Natural killer cell (primary cell): Measurements from ENCODE around the gene ST3GAL5. TPM values are rescaled to one million over a fixed set of nuclear protein-coding genes. Genes with fewer than 3 reads are reported as not detected.

ENCODE experiments used
- ATAC-seq, 3 donors: fragments of 150-1000 bp in 2 of 3; fragments of 200-7000 bp in 1 of 3; cut with Tn5 transposase; 1 replicate in 1 of 3; 2 replicates in 2 of 3; pipeline ENCODE4 v1.10.0; 2021; ENCODE audit warnings: mild to moderate bottlenecking in 2 of 3, moderate library complexity in 2 of 3
- DNase-seq, 2 donors: peaks; one replicate each; pipeline versions ENCODE4 v3.0.0 to v3.0.0-alpha.2; 2013 to 2021; ENCODE audit warnings: mixed read lengths in 1 of 2
- H3K27ac ChIP-seq: one replicate; pipeline ENCODE4 v1.5.1; 2013; ENCODE audit warnings: mild to moderate bottlenecking, low read length
- H3K27me3 ChIP-seq: one replicate; pipeline ENCODE4 v1.6.1; 2013; ENCODE audit warnings: low read length; ENCODE audit not compliant: control insufficient read depth, insufficient read depth
- H3K36me3 ChIP-seq: one replicate; pipeline ENCODE4 v1.6.1; 2013; ENCODE audit warnings: low read length; ENCODE audit not compliant: control insufficient read depth, insufficient read depth
- H3K4me1 ChIP-seq: one replicate; pipeline ENCODE4 v1.6.1; 2013; ENCODE audit warnings: low read length; ENCODE audit not compliant: control insufficient read depth, insufficient read depth
- H3K4me3 ChIP-seq: one replicate; pipeline ENCODE4 v1.5.1; 2013; ENCODE audit warnings: low read length
- H3K9me3 ChIP-seq: one replicate; pipeline ENCODE4 v1.6.1; 2013; ENCODE audit warnings: low read length; ENCODE audit not compliant: control insufficient read depth, insufficient read depth
- H3K27ac Mint-ChIP-seq, 2 donors: one replicate each; pipeline ENCODE4 v1.8.0; 2022; ENCODE audit warnings: mild to moderate bottlenecking in 2 of 2, mixed read lengths in 2 of 2, moderate library complexity in 1 of 2
- H3K27me3 Mint-ChIP-seq, 2 donors: one replicate each; pipeline ENCODE4 v1.8.0; 2022; ENCODE audit warnings: low read depth in 2 of 2, mixed read lengths in 2 of 2
- H3K36me3 Mint-ChIP-seq: one replicate; pipeline ENCODE4 v1.8.0; 2022; ENCODE audit warnings: mixed read lengths
- H3K4me1 Mint-ChIP-seq, 2 donors: one replicate each; pipeline ENCODE4 v1.8.0; 2022; ENCODE audit warnings: mixed read lengths in 2 of 2
- H3K4me3 Mint-ChIP-seq: one replicate; pipeline ENCODE4 v1.8.0; 2022; ENCODE audit warnings: mild to moderate bottlenecking, moderate library complexity, mixed read lengths
- H3K9me3 Mint-ChIP-seq, 2 donors: one replicate each; pipeline ENCODE4 v1.8.0; 2022; ENCODE audit warnings: mixed read lengths in 2 of 2
- WGBS: methylation state at CpG from one replicate; pipeline ENCODE4 v1.1.7; 2013; ENCODE audit warnings: missing lambda C conversion rate; ENCODE audit not compliant: insufficient coverage; 5-methylcytosine and 5-hydroxymethylcytosine counted together
- intact Hi-C: fragments of 100-400 bp; cut with micrococcal nuclease; formaldehyde crosslinking; loops from one replicate; pipeline ENCODE4 v1.14.2; 2022
- total RNA-seq, 4 donors: library from RNA; stranded (reverse); fragments of 120-200 nt in 1 of 4; gene quantifications; one replicate each; pipeline versions ENCODE4 v1.2.3 to v1.2.4, GENCODE V29; 2013 to 2022
- TF ChIP-seq, protein P1 (sequence below): fragments of 200-600 bp; IDR thresholded peaks from one replicate; pipeline ENCODE4 v1.8.0; 2022; ENCODE audit warnings: antibody characterized with exemption

Gene ST3GAL5
- total RNA-seq, 3 donors from 2014 or later (not counting 1 experiment from before 2014, with no cell fraction given), result 54.6 to 72.4 (median 66.1) TPM

DNA sequence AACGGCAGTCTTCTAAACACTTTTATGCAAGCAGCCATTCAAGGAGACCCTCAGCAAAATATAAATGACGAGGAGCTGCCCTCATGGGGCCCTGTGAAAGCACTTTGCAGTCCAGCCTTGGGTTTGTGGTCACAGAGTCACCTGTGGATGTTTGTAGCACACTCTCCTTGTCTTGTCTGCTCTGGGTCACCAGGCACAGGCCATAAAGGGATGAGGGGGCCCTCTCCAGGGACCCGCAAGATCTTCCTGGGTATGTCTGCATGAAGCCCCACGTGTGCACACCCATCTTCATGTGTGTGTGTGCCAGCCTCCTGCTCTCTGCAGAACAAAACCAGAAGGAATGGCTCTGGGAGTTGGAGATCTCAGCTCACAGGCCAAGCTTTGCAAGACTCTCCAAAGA, 98.8 kb downstream of the ST3GAL5 start:
- TF ChIP-seq, protein P1, sequence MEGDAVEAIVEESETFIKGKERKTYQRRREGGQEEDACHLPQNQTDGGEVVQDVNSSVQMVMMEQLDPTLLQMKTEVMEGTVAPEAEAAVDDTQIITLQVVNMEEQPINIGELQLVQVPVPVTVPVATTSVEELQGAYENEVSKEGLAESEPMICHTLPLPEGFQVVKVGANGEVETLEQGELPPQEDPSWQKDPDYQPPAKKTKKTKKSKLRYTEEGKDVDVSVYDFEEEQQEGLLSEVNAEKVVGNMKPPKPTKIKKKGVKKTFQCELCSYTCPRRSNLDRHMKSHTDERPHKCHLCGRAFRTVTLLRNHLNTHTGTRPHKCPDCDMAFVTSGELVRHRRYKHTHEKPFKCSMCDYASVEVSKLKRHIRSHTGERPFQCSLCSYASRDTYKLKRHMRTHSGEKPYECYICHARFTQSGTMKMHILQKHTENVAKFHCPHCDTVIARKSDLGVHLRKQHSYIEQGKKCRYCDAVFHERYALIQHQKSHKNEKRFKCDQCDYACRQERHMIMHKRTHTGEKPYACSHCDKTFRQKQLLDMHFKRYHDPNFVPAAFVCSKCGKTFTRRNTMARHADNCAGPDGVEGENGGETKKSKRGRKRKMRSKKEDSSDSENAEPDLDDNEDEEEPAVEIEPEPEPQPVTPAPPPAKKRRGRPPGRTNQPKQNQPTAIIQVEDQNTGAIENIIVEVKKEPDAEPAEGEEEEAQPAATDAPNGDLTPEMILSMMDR, result no peak
- peaks cover 11 to 12% of the 10 kb centered on the region in 2 donors for H3K4me1 Mint-ChIP-seq
- Histone ChIP-seq H3K36me3 (no peaks in the 10 kb centered on the region), H3K27me3 (no peaks in the 10 kb centered on the region), H3K4me3 (no peak overlapping the region), H3K4me1 (peaks cover 9% of the 10 kb centered on the region), H3K9me3 (no peaks in the 10 kb centered on the region), H3K27ac (no peak overlapping the region)
- no peaks in the 10 kb centered on the region for H3K36me3 Mint-ChIP-seq
- intact Hi-C loops, result no loop called here
- DNase-seq, result no peak
- peaks cover 15 to 19% of the 10 kb centered on the region in 2 donors for H3K27me3 Mint-ChIP-seq
- no peak overlapping the region for H3K27ac Mint-ChIP-seq
- no peaks in the 10 kb centered on the region for H3K9me3 Mint-ChIP-seq
- no peak for ATAC-seq
- no peak overlapping the region for H3K4me3 Mint-ChIP-seq
- 58% methylated on average over 4 of the region's 4 CpGs for WGBS

GRCh38 chr2:85789271-85789670, 99.5 kb downstream of the ST3GAL5 start:
- ATAC-seq, result no peak
- intact Hi-C loops, result no loop called here

GRCh38 chr2:85788603-85789002, 100.2 kb downstream of the ST3GAL5 start:
- H3K27me3 ChIP-seq, result no peaks in the 10 kb centered on the region
- H3K4me1 ChIP-seq, result peaks cover 14% of the 10 kb centered on the region
- Mint-ChIP-seq H3K27ac (no peak overlapping the region), H3K9me3 (no peaks in the 10 kb centered on the region), H3K4me1 (peaks cover 13 to 14% of the 10 kb centered on the region in 2 donors), H3K4me3 (no peak overlapping the region), H3K36me3 (no peaks in the 10 kb centered on the region), H3K27me3 (peaks cover 15 to 19% of the 10 kb centered on the region in 2 donors)
- WGBS, result 88% methylated on average over 3 of the region's 3 CpGs
- no peak for ATAC-seq
- H3K27ac ChIP-seq, result no peak overlapping the region
- H3K9me3 ChIP-seq, result no peaks in the 10 kb centered on the region
- H3K4me3 ChIP-seq, result no peak overlapping the region
- no peak for DNase-seq
- TF ChIP-seq, protein P1, result no peak
- H3K36me3 ChIP-seq, result no peaks in the 10 kb centered on the region
- intact Hi-C loops, result no loop called here

More at GRCh38 chr2:85789271-85789670, 99.5 kb downstream of the ST3GAL5 start:
- Histone ChIP-seq H3K27me3 (no peaks in the 10 kb centered on the region), H3K4me1 (peaks cover 14% of the 10 kb centered on the region), H3K9me3 (no peaks in the 10 kb centered on the region), H3K27ac (no peak overlapping the region), H3K4me3 (no peak overlapping the region), H3K36me3 (no peaks in the 10 kb centered on the region)
- no peak for DNase-seq
- TF ChIP-seq, protein P1, result no peak
- H3K4me1 Mint-ChIP-seq, result peaks cover 13 to 14% of the 10 kb centered on the region in 2 donors
- peaks cover 15 to 19% of the 10 kb centered on the region in 2 donors for H3K27me3 Mint-ChIP-seq
- no peak overlapping the region for H3K4me3 Mint-ChIP-seq
- WGBS, result 91% methylated on average over 5 of the region's 5 CpGs
- no peaks in the 10 kb centered on the region for H3K36me3 Mint-ChIP-seq
- no peak overlapping the region for H3K27ac Mint-ChIP-seq
- H3K9me3 Mint-ChIP-seq, result no peaks in the 10 kb centered on the region

GRCh38 chr2:85787981-85788340, 100.8 kb downstream of the ST3GAL5 start:
- Mint-ChIP-seq H3K36me3 (no peaks in the 10 kb centered on the region), H3K9me3 (no peaks in the 10 kb centered on the region), H3K4me3 (no peak overlapping the region), H3K27me3 (peaks cover 12 to 15% of the 10 kb centered on the region in 2 donors), H3K27ac (no peak overlapping the region), H3K4me1 (peaks cover 13 to 14% of the 10 kb centered on the region in 2 donors)
- WGBS, result 95% methylated on average over 6 of the region's 6 CpGs
- Histone ChIP-seq H3K4me3 (no peak overlapping the region), H3K9me3 (no peaks in the 10 kb centered on the region), H3K4me1 (peaks cover 14% of the 10 kb centered on the region), H3K27me3 (no peaks in the 10 kb centered on the region), H3K36me3 (no peaks in the 10 kb centered on the region), H3K27ac (no peak overlapping the region)
- ATAC-seq (no peak), DNase-seq (no peak)
- intact Hi-C loops, result no loop called here
- TF ChIP-seq, protein P1, result no peak
